NCI-H2029 (cell line): ENCODE data around the gene LAMC2.

ENCODE experiments used
- DNase-seq: peaks from one replicate; lab custom pipeline; 2025; lab: John Stamatoyannopoulos, UW

Gene LAMC2

DNA sequence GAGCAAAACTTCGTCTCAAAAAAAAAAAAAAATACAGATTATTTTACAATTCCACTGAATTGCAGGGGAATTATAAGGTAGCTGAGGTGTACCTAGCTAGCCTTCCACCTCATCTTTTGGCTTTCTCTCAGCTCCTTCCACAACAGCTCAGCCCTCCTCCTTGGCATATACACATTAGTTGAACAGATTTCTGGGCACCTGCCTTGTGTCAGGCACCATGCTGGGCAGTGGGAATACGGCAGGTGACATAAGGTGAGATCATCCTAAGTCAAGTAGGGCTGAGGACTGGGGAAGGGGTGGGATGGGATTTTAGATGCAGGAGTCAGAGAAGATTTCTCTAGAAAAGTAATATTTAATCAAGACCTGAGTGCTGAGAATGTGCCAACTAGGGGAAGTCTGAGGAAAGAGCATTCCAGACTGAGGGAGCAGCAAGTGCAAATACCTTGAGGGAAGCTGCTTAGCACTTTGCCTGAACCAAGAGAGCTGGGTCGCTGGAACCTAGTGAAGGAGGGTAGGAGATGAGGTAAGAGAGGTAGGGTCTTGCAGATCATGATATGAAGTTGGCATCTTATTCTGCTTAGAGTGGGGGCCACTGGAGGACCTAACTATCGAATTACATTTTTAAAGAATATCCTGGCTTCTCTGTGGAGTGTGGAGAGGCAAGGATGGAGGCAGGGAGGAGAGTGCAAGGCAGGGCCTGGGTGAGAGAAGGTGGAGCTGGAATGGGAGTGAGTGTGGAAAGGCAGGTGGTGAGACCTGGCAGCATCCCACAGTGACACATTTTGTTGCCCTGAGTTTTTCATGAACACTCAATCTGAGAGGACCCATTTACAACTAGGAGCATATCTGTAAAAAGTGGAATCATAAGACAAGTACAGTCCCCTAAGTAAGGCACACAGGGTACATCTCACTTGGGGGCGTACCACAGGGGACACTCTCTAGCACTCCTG is 28.2 kb downstream of the LAMC2 start:
- DNase-seq, result no peak

DNA sequence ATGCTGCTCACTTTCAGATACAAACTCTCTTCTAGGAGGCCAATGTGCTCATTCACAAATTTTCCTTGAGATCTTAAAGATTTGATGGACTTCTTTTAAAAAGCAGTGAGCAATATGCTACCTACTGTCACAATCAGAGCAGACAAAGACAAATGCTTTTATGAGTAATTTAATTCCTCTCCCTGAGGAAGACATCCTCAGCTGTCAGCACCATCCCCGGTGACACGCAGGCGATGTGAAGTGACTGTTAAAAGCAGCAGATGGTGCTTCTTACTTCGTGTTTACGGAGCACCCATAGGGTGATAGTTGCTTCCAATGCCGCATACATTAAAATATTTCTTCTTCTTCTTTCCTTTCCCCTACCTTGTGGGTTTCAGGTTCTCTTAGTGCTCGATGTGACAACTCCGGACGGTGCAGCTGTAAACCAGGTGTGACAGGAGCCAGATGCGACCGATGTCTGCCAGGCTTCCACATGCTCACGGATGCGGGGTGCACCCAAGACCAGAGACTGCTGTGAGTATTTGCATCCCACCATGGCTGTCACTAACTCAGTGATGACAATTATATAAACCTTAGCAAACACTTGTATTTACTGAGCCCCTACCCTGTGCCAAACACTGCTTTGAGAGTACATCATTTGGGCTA is 29.1 kb downstream of the LAMC2 start:
- DNase-seq, result no peak

DNA sequence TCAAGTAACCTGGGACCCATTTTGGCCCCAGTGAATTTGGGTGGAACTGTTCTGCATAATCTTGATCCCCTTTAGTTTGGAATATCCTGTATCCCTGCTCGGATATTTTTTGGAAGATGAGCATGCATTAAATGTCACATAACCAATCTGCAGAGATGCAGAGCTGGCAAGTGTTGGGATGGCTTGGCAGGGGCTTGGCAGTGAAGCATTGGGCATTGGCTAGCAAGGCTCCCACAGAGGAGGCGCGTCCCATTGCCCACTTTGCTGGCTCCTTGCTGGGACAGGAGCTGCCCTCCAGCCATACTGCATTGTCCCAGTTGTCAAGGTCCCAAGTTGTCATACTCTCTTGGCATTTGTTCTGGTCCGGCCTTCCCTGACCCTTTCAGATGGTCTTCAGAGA is 29.9 kb downstream of the LAMC2 start:
- DNase-seq, result no peak

DNA sequence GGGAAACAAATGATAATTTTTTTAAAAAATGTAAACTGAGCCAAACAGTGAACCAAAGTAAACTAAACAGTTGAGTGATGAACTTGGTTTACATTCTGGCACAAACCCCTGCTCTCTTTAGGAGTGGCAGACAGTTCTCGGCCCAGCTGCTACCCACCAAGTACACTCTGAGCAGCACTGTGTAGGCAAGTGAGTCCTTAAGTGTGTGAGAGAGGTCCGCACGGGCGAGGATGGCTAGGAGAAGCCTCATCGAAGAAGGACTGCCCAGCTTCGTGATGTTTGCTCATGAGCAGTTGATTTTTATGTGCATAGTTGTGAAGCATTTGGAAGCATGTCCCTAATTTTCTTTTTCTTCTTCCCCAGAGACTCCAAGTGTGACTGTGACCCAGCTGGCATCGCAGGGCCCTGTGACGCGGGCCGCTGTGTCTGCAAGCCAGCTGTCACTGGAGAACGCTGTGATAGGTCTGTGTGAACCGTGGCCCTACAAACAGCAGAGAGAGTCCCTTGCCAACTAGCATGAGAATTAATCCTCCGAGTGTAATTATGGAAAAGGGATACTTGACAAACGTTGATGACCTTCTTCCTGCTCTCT is 32.1 kb downstream of the LAMC2 start:
- DNase-seq, result peak; percentile 72

DNA sequence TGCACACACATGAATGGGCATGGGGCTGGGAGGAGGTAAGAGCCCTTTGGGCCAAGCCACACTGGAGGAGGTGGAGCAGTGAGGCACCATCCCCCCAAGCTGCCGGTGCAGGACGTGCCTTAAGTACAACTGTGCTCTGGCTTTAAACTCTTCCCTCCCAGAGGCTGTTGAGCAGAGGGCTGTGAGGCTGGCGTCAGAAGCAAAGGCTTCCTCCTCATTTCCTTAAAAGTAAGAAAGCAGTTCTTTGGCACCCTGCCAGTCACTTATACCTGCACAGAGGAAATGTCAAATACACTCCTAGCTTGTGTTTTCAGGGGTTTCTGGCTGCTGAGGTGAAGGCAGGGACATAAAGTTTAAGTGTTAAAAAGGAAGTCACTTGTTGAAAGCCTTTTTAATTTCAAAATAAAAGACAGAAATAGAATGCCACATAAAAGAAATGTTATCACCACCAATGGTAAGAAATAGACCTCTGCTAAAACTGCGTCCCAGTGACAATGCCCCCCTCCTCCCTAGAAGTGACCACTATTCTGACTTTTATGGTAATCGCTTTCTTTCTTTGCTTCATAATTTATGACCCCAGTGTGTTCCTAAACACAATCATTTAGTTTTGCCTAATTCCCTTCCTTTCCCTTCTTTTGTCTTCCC is 33.0 kb downstream of the LAMC2 start:
- peak; percentile 82 for DNase-seq

DNA sequence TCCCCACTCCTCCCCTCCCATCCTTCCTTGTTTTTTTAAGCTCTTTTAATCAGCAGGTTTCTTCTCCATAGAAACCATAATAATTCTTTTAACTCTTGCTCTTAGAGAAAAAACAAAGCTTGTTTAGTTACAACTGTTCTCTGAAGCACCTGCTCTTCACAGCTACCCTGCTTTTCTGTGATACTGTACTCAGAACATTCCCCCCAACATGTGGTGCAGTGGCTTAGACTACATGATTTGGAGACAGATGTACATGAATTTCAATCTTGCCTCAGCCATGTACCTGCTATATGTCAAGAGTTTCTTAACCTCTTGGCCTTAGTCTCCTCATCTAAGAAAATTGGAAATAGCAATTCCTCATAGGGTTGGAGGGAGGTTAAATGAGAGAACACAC is 33.5 kb downstream of the LAMC2 start:
- DNase-seq, result no peak

DNA sequence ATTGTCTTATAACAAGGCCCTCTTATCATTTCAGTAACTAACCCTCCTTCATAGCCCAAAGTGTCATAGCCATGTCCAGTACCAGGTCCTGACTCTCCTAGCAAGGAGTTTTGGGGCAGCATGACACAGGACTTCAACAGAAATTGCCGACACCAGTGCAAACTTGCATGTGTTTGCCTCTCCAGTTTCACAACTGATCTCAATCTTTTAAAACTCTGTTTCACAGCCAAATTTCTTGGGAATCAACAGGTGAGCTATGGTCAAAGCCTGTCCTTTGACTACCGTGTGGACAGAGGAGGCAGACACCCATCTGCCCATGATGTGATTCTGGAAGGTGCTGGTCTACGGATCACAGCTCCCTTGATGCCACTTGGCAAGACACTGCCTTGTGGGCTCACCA is 36.8 kb downstream of the LAMC2 start:
- no peak for DNase-seq

DNA sequence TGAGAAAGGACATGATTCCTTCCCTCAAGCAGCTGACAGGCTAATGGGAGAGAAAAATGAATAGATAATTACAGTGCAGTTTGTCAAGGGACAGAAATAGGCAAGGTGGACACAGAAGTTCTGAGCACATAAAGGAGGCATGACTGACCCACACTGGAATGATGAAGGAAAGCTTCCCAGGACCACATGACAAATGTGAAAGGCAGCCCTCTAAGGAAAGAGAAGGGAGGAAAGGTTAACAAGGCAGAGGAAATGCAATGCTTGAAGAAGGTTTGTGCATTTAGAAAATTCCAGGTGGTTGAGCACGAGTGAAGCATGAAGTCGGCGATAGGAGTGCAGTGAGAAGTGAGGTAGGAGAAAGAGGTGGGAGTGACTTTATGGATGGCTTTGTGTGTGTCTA is 37.4 kb downstream of the LAMC2 start:
- no peak for DNase-seq

DNA sequence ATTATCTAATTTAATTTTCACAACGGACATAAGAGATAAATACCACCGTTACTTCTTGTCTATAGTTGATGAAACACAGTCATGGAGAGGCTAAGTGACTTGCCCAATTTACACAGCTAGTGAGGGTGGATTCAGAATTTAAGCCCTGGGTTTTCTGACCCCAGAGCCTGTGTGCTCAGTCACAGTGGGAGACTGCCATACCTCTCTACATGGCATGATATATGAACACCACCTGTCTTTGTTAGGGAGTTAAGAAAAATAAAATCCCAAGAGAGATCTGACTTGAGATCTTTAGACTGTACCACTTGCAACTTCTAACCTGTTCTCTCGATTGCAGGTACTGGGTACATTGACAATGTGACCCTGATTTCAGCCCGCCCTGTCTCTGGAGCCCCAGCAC is 40.3 kb downstream of the LAMC2 start:
- no peak for DNase-seq

DNA sequence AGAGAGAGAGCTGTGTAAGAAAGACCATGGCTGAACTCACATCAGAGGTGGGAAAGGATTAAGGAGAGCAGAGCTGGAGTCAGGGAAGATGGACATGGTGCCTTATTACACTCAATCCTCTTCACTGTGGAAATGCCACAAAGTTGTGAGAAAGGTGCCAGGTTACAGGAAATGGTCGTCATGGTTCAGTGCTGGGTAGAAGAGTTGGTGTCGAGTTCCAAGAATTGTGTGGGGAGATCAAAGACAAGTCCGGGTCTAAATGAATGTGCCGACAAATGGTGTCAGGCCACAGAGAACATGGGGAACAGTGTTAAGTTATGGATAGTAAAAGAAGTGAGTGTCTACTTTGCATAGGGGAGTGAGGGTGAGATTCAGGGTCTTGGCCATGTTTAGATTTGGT is 40.9 kb downstream of the LAMC2 start:
- peak; percentile 84 for DNase-seq

DNA sequence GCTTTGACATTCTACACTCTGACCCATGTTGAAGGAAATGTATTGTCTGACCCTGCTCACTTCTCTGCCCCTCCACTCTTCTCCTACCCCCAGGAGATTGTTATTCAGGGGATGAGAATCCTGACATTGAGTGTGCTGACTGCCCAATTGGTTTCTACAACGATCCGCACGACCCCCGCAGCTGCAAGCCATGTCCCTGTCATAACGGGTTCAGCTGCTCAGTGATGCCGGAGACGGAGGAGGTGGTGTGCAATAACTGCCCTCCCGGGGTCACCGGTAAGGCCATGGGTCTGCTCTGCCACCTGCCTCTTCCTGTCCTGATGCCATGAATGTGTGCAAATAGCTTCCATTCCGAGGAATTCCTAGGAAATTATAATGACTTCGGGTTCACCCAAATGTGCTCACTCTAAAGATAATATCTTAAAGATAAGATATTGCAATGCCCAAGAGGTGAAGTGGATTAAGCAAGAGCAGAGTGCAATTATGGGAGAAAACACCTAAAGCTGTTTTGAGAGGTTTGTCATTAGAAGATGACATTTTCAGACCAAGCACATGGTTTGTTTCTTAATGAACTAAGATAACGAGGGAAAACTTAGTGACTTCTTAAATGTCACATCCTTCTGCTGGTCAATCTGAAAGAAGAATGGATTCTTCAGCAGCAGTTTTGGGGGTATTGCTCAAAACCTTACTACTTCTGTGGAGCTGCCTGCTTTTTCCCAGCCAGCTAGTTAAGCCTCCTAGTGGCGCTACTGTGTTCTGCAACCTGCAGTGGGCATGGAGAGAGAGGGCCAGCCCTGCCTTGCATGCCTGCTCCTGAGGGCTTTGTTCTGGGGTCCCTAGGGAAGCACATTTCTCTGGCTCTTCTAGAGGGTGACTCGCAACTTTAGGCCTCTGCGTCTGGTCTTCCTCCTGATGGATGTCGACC is 41.6 kb downstream of the LAMC2 start:
- DNase-seq, result peak; percentile 17

DNA sequence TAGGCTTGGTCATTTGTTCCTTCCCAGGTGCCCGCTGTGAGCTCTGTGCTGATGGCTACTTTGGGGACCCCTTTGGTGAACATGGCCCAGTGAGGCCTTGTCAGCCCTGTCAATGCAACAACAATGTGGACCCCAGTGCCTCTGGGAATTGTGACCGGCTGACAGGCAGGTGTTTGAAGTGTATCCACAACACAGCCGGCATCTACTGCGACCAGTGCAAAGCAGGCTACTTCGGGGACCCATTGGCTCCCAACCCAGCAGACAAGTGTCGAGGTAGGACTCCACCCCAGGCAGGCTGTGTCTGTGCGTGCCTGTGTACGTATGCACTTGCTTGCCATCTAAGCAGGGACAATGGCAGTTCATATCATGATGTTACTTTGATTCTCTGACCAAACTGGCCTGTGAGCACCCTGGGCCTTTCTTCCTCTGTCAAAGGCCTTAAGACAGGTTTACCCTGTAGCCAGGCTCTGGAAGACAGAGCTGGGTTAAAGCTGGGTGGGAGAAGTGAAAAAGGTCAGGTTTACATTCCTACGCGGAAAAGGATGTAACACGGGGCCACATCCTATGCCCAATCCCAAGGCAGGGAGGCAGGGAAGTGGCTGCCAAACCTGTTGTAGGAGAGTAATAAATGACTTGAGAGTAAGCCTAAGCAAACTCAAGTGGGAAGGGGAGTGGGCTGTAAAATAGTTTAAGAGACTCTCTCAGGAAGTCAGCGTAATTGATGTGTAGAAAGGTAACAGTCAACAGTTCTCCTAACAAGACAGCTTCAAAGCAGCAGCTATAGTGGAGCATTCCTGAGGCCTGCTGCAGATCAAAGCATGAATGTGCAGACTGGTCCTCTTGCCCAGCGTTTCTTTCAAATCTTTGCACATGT is 42.5 kb downstream of the LAMC2 start:
- no peak for DNase-seq

DNA sequence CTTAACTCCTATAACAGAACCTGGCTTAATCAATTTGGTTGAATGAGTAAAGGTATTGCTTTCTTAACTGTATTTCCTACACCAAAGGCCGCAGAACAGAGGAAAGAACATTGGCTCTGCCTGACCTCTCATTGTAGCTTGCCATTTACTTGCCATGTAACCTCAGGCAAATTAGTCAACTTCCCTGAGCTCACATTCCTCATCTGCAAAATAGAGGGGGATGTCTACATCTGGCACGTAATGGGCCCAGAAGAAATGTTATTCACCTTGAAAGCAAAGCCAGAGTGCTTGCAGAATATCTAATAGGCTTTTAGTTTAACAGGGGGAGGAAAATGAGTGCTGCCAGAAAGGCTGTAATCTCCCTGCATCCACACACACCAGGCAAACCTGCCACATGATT is 44.3 kb downstream of the LAMC2 start:
- no peak for DNase-seq

DNA sequence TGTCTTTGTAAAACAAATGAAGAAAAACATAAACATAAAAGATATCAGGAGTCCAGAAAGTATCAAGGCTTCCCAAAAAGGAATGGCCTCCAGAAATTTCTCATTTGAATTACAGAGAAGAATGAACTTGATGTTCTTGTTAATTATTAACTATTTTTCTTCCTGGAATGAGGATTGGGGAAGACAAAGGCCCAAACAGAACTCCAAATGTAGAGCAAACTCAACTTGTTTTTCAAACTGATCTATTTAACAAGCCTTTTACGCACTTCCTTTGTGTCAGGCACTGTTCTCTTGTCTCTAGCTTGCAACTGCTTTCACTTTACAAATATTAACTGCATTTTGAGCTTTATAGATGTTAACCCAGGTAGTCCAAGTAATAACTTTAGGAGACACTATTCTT is 45.5 kb downstream of the LAMC2 start:
- no peak for DNase-seq

DNA sequence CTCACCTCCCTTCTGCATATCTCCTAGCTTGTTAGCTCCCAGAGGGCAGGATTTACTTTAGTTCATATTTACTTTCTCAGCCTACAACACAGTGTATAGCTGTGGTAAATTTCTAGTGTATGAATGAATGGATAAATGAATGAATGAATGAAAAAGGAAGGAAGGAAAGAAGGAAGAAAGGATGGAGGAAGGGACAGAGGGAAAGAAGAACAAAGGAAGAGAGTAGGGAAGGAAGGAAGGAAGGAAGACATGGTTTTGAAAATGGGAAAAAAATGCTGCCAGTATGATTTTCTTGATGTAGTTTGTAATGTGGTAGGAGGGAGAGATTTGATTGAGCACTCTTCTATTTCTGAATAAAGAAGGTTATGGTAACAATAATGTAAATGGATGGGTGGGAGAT is 47.0 kb downstream of the LAMC2 start:
- DNase-seq, result no peak

DNA sequence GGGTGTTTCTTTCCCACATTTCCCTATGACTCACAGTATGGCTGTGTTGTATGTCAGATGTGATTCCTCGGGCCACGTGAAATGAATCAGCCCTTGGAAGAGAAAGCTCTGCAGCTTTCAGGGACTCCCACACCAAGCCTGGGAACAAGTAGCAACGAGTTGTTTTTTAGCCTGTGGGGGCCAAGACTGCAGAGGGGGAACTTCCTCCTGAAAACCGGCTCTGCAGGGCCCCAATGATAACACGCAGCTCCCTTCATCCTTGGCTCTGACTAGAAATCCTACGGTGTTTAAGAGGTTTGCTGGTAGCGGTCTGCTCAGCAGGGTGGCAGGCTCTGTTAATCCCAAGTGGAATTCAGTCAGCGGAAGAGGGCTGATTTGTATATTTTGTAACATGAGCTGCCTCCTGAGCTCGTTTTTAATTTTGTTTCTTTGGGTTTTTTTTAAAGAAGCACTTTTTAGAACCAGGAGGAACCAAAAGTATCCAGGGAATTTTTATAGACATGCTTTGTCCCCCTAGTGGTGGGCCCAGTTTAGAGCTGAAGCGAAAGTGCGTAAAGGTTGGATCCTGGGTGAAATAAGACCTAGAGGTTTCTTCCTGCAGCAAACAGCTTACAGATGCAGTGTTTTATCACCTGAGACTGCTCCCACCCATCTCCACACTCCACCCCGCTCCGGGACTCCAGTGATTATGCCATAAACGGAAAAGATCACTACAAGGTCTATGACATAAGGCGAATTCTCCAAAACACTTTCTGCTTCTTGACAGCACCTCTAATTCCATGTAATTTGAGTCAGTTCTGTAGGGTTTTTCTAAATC is 48.8 kb downstream of the LAMC2 start:
- DNase-seq, result no peak

DNA sequence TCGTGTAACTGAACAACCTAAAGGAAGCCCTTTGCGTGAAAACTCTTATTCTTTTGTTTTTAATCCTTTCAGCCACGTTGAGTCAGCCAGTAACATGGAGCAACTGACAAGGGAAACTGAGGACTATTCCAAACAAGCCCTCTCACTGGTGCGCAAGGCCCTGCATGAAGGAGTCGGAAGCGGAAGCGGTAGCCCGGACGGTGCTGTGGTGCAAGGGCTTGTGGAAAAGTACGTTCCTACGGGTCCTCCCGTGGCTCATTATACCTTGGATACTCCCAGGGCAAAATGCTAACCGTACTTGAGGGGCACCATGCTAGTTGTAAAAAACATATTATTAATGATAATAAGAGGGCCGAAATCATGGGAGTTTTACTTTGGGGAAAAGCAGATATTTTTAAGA is 49.4 kb downstream of the LAMC2 start:
- DNase-seq, result no peak

DNA sequence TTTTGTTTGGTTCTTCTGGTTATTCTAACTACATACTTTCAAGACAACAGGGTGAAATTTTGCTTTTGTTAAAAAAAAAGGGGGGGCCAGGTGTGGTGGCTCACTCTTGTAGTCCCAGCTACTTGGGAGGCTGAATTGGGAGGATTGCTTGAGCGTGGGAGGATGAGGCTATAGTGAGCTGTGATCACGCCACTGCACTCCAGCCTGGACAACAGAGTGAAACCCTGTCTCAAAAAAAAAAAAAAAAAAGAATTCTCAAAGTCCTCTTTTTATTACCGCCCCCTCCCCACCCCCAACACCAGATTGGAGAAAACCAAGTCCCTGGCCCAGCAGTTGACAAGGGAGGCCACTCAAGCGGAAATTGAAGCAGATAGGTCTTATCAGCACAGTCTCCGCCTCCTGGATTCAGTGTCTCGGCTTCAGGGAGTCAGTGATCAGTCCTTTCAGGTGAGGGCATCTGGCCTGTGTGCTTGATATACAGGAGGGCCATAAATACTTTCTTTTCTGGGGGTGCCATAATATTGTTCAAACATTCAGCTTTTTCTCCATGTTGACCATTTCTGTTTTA is 50.2 kb downstream of the LAMC2 start:
- DNase-seq, result no peak

DNA sequence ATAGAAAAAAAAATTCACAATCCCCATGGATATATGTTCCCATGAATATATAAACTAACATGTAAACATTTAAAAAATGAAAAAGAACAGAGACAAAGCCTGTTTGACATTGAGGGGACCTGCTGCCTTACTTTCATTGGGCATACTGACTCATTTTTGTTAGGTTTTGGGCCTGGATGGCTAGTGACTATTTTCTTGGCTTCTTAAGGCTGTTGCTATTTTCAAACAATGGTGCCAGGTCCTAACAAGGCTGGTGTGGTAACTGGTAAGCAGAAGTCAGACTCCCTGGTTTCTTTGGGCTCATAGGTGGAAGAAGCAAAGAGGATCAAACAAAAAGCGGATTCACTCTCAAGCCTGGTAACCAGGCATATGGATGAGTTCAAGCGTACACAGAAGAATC is 51.0 kb downstream of the LAMC2 start:
- no peak for DNase-seq
